HFFc6 (cell line): ENCODE data around the gene TFCP2L1. TPM values are rescaled to one million over a fixed set of nuclear protein-coding genes. Genes with fewer than 3 reads are reported as not detected.
"Not testable (repeated sequence)": the region's sequence is repeated elsewhere in the genome, so short reads cannot be mapped to it uniquely, and the experiment has no call there.

Source experiments
- DNase-seq: peaks from one replicate; pipeline ENCODE4 v3.0.0-alpha.2; 2018
- H3K27ac Mint-ChIP-seq: 2 replicates; pipeline ENCODE4 v1.8.0; 2020; ENCODE audit warnings: mild to moderate bottlenecking, mixed read lengths
- H3K27me3 Mint-ChIP-seq: 2 replicates; pipeline ENCODE4 v1.8.0; 2021; ENCODE audit warnings: mild to moderate bottlenecking, moderate library complexity, mixed read lengths; ENCODE audit not compliant: insufficient read depth
- H3K36me3 Mint-ChIP-seq: 2 replicates; pipeline ENCODE4 v1.8.0; 2021; ENCODE audit warnings: low read depth, mixed read lengths
- H3K4me1 Mint-ChIP-seq: 2 replicates; pipeline ENCODE4 v1.8.0; 2020; ENCODE audit warnings: low read depth, mixed read lengths
- H3K4me3 Mint-ChIP-seq: 2 replicates; pipeline ENCODE4 v1.8.0; 2020; ENCODE audit warnings: mild to moderate bottlenecking, moderate library complexity, mixed read lengths
- H3K9me3 Mint-ChIP-seq: 2 replicates; pipeline ENCODE4 v1.8.0; 2020; ENCODE audit warnings: mild to moderate bottlenecking, mixed read lengths
- total RNA-seq, 6 experiments: library from RNA; stranded (reverse); fragmentation: NEBNext Ultra II Directional; extraction: Animal tissue kit (Norgen Biotek cat#: 25700); gene quantifications; 2 replicates in 1 of 6; 3 replicates in 5 of 6; pipeline ENCODE4 v1.2.3, GENCODE V29; 2021
- TF ChIP-seq, protein P1 (sequence below): fragments of 200-600 bp; sonication (generic); IDR thresholded peaks from 2 replicates; pipeline ENCODE4 v1.5.0; 2021; ENCODE audit warnings: antibody characterized with exemption, mild to moderate bottlenecking

TFCP2L1 gene
- total RNA-seq, 6 experiments from 2014 or later, result 0.03 TPM; not detected in 5

DNA sequence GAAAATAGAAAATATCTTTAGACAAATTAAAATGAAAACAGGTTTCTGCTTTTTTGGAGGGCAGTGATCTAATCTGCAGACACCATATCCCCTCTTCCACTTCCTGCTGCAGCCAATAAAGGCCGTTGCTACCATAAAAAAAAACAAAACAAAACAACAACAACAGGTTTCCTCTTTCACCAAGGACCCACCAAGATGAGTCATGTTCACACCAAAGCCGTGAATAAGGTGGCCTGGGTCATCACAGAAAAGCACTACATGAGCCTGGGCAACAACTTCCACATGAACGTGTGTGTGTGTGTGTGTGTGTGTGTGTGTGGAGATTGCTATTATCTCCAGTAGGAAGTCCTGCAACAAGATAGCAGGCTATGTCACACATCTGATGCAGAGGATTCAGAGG is 24.8 kb upstream of the TFCP2L1 start:
- DNase-seq, result no peak
- no peaks in the 10 kb centered on the region for H3K36me3 Mint-ChIP-seq
- peaks cover 18% of the 10 kb centered on the region for H3K27me3 Mint-ChIP-seq
- no peak overlapping the region for H3K27ac Mint-ChIP-seq
- H3K4me1 Mint-ChIP-seq, result no peaks in the 10 kb centered on the region
- H3K4me3 Mint-ChIP-seq, result no peak overlapping the region
- TF ChIP-seq, protein P1, sequence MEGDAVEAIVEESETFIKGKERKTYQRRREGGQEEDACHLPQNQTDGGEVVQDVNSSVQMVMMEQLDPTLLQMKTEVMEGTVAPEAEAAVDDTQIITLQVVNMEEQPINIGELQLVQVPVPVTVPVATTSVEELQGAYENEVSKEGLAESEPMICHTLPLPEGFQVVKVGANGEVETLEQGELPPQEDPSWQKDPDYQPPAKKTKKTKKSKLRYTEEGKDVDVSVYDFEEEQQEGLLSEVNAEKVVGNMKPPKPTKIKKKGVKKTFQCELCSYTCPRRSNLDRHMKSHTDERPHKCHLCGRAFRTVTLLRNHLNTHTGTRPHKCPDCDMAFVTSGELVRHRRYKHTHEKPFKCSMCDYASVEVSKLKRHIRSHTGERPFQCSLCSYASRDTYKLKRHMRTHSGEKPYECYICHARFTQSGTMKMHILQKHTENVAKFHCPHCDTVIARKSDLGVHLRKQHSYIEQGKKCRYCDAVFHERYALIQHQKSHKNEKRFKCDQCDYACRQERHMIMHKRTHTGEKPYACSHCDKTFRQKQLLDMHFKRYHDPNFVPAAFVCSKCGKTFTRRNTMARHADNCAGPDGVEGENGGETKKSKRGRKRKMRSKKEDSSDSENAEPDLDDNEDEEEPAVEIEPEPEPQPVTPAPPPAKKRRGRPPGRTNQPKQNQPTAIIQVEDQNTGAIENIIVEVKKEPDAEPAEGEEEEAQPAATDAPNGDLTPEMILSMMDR, result no peak
- no peaks in the 10 kb centered on the region for H3K9me3 Mint-ChIP-seq

DNA sequence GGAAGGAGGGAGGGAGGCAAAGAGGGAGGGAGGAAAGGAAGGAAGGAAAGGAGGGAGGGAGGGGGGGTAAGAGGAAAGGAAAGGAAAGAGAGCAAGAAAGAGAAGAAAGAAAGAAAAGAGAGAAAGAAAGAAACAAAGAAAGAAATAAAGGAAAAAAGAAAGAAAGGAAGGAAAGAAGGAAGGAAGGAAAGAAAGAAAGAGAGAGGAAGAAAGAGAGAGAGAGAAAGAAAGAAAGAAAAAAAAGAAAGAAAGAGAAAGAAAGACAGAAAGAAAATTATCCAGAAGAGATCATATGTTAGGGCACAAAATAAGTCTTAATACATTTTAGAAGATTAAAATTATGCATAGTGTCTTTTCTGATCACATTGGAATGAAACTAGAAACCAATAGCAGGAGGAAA is 24.3 kb upstream of the TFCP2L1 start:
- TF ChIP-seq, protein P1, result no peak
- Mint-ChIP-seq H3K4me3 (no peak overlapping the region), H3K9me3 (no peaks in the 10 kb centered on the region), H3K36me3 (no peaks in the 10 kb centered on the region), H3K4me1 (no peaks in the 10 kb centered on the region), H3K27me3 (peaks cover 18% of the 10 kb centered on the region), H3K27ac (no peak overlapping the region)
- no peak for DNase-seq

DNA sequence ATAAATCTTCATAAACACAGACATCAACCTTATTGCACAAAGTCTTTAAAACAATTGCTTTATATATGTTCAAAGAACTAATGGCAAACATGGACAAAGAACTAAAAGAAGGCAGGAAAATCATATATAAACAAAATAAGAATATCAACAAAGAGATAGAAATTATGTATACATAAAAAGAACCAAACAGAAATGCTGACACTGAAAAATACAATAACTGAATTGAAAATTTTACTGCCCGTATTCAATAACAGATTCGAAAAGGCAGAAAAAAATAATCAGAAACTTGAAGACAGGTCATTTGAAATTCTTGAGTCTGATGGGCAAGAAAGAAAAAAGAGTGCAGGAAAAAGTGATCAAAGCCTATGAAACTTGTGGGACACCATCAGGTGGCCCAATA is 22.0 kb upstream of the TFCP2L1 start:
- Mint-ChIP-seq H3K4me3 (no peak overlapping the region), H3K27me3 (peaks cover 18% of the 10 kb centered on the region), H3K9me3 (no peaks in the 10 kb centered on the region), H3K4me1 (no peaks in the 10 kb centered on the region), H3K36me3 (no peaks in the 10 kb centered on the region), H3K27ac (no peak overlapping the region)
- DNase-seq, result no peak
- TF ChIP-seq, protein P1, result no peak

DNA sequence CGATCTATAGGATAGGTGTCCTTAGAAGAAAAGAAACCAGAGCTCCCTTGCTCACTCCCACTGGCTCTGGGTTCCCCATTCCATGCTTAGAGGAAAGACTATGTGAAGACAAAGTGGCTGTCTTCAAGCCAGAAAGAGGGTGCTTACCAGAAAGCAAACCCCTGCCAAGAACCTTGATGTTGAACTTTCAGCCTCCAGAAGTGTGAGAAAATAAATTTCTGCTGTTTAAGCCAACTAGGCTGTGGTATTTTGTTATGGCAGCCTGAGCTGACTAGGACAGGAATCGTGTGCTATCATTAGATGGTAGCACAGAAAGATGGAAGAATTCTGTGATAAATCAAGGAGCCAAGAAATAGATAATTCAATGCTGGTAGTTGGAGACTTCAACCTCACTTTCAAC is 19.9 kb upstream of the TFCP2L1 start:
- Mint-ChIP-seq H3K4me1 (no peaks in the 10 kb centered on the region), H3K4me3 (no peak overlapping the region), H3K27ac (no peak overlapping the region), H3K36me3 (no peaks in the 10 kb centered on the region), H3K9me3 (no peaks in the 10 kb centered on the region), H3K27me3 (peaks cover 28% of the 10 kb centered on the region)
- no peak for DNase-seq
- TF ChIP-seq, protein P1, result no peak

DNA sequence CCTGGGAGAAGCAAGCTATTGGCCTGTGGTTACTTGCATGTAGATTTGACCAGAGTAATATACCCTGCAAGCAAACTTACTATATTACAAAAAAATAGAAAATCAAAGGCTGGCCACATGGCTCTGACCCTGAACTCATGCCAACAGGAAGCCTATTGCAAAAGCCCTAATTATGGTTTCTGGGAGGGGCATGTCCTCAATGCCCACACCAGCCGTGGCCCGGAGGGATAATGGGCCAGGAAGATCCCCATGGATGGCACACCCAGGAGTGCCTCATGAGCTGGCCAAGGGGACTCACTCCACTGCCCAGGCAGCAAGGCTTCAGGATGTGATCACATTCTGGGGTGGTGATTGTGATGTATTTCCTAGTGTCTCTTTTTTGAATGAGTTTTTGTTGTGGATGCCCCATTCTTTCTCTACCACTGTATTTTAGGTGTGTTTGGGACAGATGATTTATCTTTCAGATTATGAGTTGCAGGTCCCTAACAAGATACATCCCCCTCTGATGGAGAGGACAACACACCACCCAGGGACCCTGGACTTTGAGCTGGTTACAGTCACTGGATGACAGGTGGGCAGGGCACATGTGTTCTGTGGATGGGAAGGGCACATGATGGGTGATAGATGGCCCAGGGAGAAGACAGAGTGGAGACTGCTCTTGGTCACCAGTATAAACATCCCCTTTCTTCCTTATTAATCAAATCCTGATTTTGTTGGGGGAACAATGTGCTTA is 18.7 kb upstream of the TFCP2L1 start:
- no peak for DNase-seq
- Mint-ChIP-seq H3K4me1 (no peaks in the 10 kb centered on the region), H3K4me3 (no peak overlapping the region), H3K9me3 (no peaks in the 10 kb centered on the region), H3K36me3 (no peaks in the 10 kb centered on the region), H3K27me3 (peaks cover 38% of the 10 kb centered on the region), H3K27ac (no peak overlapping the region)
- TF ChIP-seq, protein P1, result no peak

DNA sequence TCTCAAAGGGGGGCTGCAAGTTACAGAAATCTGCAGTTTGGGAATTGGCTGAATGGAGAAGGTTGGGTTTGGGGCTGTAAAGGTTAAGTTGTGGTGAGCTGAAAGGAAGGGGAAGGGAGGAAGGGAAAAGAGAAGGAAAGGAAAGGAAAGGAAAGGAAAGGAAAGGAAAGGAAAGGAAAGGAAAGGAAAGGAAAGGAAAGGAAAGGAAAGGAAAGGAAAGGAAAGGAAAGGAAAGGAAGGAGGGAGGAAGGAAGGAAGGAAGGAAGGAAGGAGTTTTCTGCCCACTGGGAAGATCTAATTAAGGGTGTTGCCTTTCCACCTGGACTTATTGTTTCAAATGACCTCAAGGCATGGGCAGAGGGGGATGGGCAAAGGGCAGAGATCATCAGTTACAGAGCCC is 16.2 kb upstream of the TFCP2L1 start:
- H3K27me3 Mint-ChIP-seq, result peaks cover 33% of the 10 kb centered on the region
- not testable (repeated sequence) for H3K27ac Mint-ChIP-seq, DNase-seq, H3K36me3 Mint-ChIP-seq, H3K4me3 Mint-ChIP-seq, H3K9me3 Mint-ChIP-seq, H3K4me1 Mint-ChIP-seq
